Measurements from ENCODE around the gene CARNS1. TPM values are rescaled to one million over a fixed set of nuclear protein-coding genes. Genes with fewer than 3 reads are reported as not detected.
"Not testable (repeated sequence)": the region's sequence is repeated elsewhere in the genome, so short reads cannot be mapped to it uniquely, and the experiment has no call there.

The CARNS1 gene
- total RNA-seq, 1 experiment from 2014 or later: 1.1 TPM

GRCh38 chr11:67423891-67424613 lies 8.6 kb downstream of the CARNS1 start:
- Histone ChIP-seq H3K27ac (ENCODE audit: insufficient read length, low read depth, low read length) (no peak overlapping the region), H4K20me1 (ENCODE audit: control insufficient read depth, insufficient read depth, insufficient read length) (no peaks in the 10 kb centered on the region), H3K4ac (ENCODE audit: low read depth, low read length) (no peak overlapping the region), H3K9me3 (ENCODE audit: control insufficient read depth, low read depth, low read length) (no peaks in the 10 kb centered on the region), H3K18ac (ENCODE audit: insufficient read length, low read depth, low read length) (no peak overlapping the region), H3K79me1 (ENCODE audit: insufficient read depth, low read depth, low read length, poor library complexity, severe bottlenecking) (no peaks in the 10 kb centered on the region), H3K56ac (ENCODE audit: insufficient read length, low read depth, low read length) (no peak overlapping the region), H2BK5ac (ENCODE audit: insufficient read length, low read length) (no peak overlapping the region), H2BK20ac (ENCODE audit: low read depth, low read length, poor library complexity, severe bottlenecking) (no peak overlapping the region), H4K91ac (ENCODE audit: insufficient read length, low read depth, low read length) (no peak overlapping the region), H2BK120ac (ENCODE audit: low read depth, low read length, poor library complexity, severe bottlenecking) (no peak overlapping the region), H2AFZ (ENCODE audit: low read length) (no peak overlapping the region), H3T11ph (ENCODE audit: low read length) (no peak overlapping the region), H2AK5ac (ENCODE audit: insufficient read length, low read length) (no peak overlapping the region), H3K9ac (ENCODE audit: extremely low read depth, insufficient read length, low read length) (no peak overlapping the region), H2BK12ac (ENCODE audit: insufficient read length, low read depth, low read length) (no peak overlapping the region), H3K4me2 (ENCODE audit: insufficient read depth, insufficient read length, low read length) (no peak overlapping the region), H4K5ac (ENCODE audit: insufficient read length, low read depth, low read length) (no peak overlapping the region), H4K8ac (replicated peaks; ENCODE audit: insufficient read length, low read depth, low read length) (no peak overlapping the region), H3K79me2 (ENCODE audit: insufficient read depth, low read length) (no peaks in the 10 kb centered on the region; the same call in 1 of the 2 replicates), H3K14ac (ENCODE audit: insufficient read depth, low read length) (no peak overlapping the region), H3K4me1 (ENCODE audit: insufficient read depth, low read length) (no peaks in the 10 kb centered on the region), H3K23ac (ENCODE audit: insufficient read length, low read depth, low read length) (no peak overlapping the region), H3K23me2 (ENCODE audit: insufficient read length, low read depth, low read length, poor library complexity, severe bottlenecking) (peaks cover 4% of the 10 kb centered on the region), H2BK15ac (ENCODE audit: low read depth, low read length) (no peak overlapping the region), H3K27me3 (ENCODE audit: insufficient read depth, low read length) (no peaks in the 10 kb centered on the region)
- Mint-ChIP-seq H3K27me3 (ENCODE audit: low read depth) (peaks cover 12% of the 10 kb centered on the region), H3K4me3 (no peak overlapping the region), H3K9me3 (no peaks in the 10 kb centered on the region), H3K36me3 (ENCODE audit: insufficient read depth in 1 of 3, low read depth in 3 of 3) (no peaks in the 10 kb centered on the region), H3K4me1 (peaks cover 18 to 23% of the 10 kb centered on the region in 2 experiments), H3K27ac (no peak overlapping the region)
- WGBS (ENCODE audit: extremely low coverage, insufficient read length, low lambda C conversion rate): no CpG with 5 or more reads among the region's 34 CpGs
- TF ChIP-seq CTCF (conservative IDR thresholded peaks at IDR 0.05): no peak
- no peak for DNase-seq

GRCh38 chr11:67427364-67427859 lies 11.9 kb downstream of the CARNS1 start:
- H3K18ac ChIP-seq (ENCODE audit: insufficient read length, low read depth, low read length); H3K9ac ChIP-seq (ENCODE audit: extremely low read depth, insufficient read length, low read length); H3T11ph ChIP-seq (ENCODE audit: low read length); H3K79me2 ChIP-seq (ENCODE audit: insufficient read depth, low read length); H3K27me3 ChIP-seq (ENCODE audit: insufficient read depth, low read length); H3K23me2 ChIP-seq (ENCODE audit: insufficient read length, low read depth, low read length, poor library complexity, severe bottlenecking); H3K27me3 Mint-ChIP-seq (ENCODE audit: low read depth); H2AFZ ChIP-seq (ENCODE audit: low read length); H2AK5ac ChIP-seq (ENCODE audit: insufficient read length, low read length); H2BK12ac ChIP-seq (ENCODE audit: insufficient read length, low read depth, low read length); H3K4ac ChIP-seq (ENCODE audit: low read depth, low read length); H4K20me1 ChIP-seq (ENCODE audit: control insufficient read depth, insufficient read depth, insufficient read length); H3K9me3 Mint-ChIP-seq; H3K14ac ChIP-seq (ENCODE audit: insufficient read depth, low read length); H3K27ac ChIP-seq (ENCODE audit: insufficient read length, low read depth, low read length); H3K9me3 ChIP-seq (ENCODE audit: control insufficient read depth, low read depth, low read length); H3K56ac ChIP-seq (ENCODE audit: insufficient read length, low read depth, low read length); H4K5ac ChIP-seq (ENCODE audit: insufficient read length, low read depth, low read length); H3K4me1 ChIP-seq (ENCODE audit: insufficient read depth, low read length); H3K23ac ChIP-seq (ENCODE audit: insufficient read length, low read depth, low read length); H2BK120ac ChIP-seq (ENCODE audit: low read depth, low read length, poor library complexity, severe bottlenecking); H2BK15ac ChIP-seq (ENCODE audit: low read depth, low read length); H2BK20ac ChIP-seq (ENCODE audit: low read depth, low read length, poor library complexity, severe bottlenecking); H3K79me1 ChIP-seq (ENCODE audit: insufficient read depth, low read depth, low read length, poor library complexity, severe bottlenecking); H2BK5ac ChIP-seq (ENCODE audit: insufficient read length, low read length); H4K8ac ChIP-seq (replicated peaks; ENCODE audit: insufficient read length, low read depth, low read length); DNase-seq; H4K91ac ChIP-seq (ENCODE audit: insufficient read length, low read depth, low read length): not testable (repeated sequence)
- Mint-ChIP-seq H3K36me3 (ENCODE audit: insufficient read depth in 1 of 3, low read depth in 3 of 3) (peaks cover 9 to 18% (median 13%) of the 10 kb centered on the region in 3 experiments; a peak in 6 of 7 replicates), H3K4me1 (peaks cover 12 to 19% of the 10 kb centered on the region in 2 experiments), H3K27ac (peak overlapping the region; percentile 46 to 78 (median 77); a peak in 4 of 7 replicates), H3K4me3 (peak overlapping the region; percentile 87 to 92)
- H3K4me2 ChIP-seq (ENCODE audit: insufficient read depth, insufficient read length, low read length): peak overlapping the region; percentile 90
- no CpG with 5 or more reads among the region's 19 CpGs for WGBS (ENCODE audit: extremely low coverage, insufficient read length, low lambda C conversion rate)
